KMS-11 (cell line): Measurements from ENCODE around the gene ELF5.

Experiments used
- H2AFZ ChIP-seq: fragments of 200-600 bp; sonication (generic); 2 replicates; pipeline ENCODE4 v1.6.1; 2016; ENCODE audit warnings: antibody characterized with exemption, mixed run types, low read depth
- H3K27ac ChIP-seq: fragments of 200-600 bp; sonication (generic); 2 replicates; pipeline ENCODE4 v1.6.1; 2016; ENCODE audit warnings: mild to moderate bottlenecking, mixed run types
- H3K27me3 ChIP-seq: fragments of 200-600 bp; sonication (generic); 2 replicates; pipeline ENCODE4 v1.6.1; 2017; ENCODE audit warnings: mild to moderate bottlenecking, low read depth, mixed run types, moderate library complexity; ENCODE audit not compliant: insufficient read depth
- H3K36me3 ChIP-seq: fragments of 200-600 bp; sonication (generic); 2 replicates; pipeline ENCODE4 v1.6.1; 2017; ENCODE audit warnings: mild to moderate bottlenecking, mixed run types; ENCODE audit not compliant: insufficient read depth
- H3K4me1 ChIP-seq: fragments of 200-600 bp; sonication (generic); 2 replicates; pipeline ENCODE4 v1.6.1; 2016; ENCODE audit warnings: mild to moderate bottlenecking, low read depth, mixed run types; ENCODE audit not compliant: poor library complexity, severe bottlenecking
- H3K4me2 ChIP-seq: fragments of 200-600 bp; sonication (generic); 2 replicates; pipeline ENCODE4 v1.7.0; 2016; ENCODE audit warnings: mild to moderate bottlenecking, mixed run types
- H3K4me3 ChIP-seq: fragments of 200-600 bp; sonication (generic); IDR thresholded peaks from 2 replicates; pipeline ENCODE4 v1.6.1; 2017; ENCODE audit warnings: low read depth, low read length, mixed read lengths; ENCODE audit not compliant: insufficient read depth
- H3K79me2 ChIP-seq: fragments of 200-600 bp; sonication (generic); 2 replicates; pipeline ENCODE4 v1.6.1; 2016; ENCODE audit warnings: low read depth, mixed run types; ENCODE audit not compliant: insufficient read depth
- H3K9ac ChIP-seq: fragments of 200-600 bp; sonication (generic); 2 replicates; pipeline ENCODE4 v1.6.1; 2016; ENCODE audit warnings: mild to moderate bottlenecking, mixed run types
- H4K20me1 ChIP-seq: fragments of 200-600 bp; sonication (generic); 2 replicates; pipeline ENCODE4 v1.6.1; 2016; ENCODE audit warnings: mild to moderate bottlenecking, mixed run types; ENCODE audit not compliant: insufficient read depth
- TF ChIP-seq, protein P1 (sequence below): fragments of 200-600 bp; sonication (generic); conservative IDR thresholded peaks from 2 replicates; pipeline ENCODE4 v1.6.1; 2017; ENCODE audit warnings: low read depth, mild to moderate bottlenecking, antibody characterized with exemption, low read length, moderate library complexity, mixed read lengths

ELF5 gene

DNA sequence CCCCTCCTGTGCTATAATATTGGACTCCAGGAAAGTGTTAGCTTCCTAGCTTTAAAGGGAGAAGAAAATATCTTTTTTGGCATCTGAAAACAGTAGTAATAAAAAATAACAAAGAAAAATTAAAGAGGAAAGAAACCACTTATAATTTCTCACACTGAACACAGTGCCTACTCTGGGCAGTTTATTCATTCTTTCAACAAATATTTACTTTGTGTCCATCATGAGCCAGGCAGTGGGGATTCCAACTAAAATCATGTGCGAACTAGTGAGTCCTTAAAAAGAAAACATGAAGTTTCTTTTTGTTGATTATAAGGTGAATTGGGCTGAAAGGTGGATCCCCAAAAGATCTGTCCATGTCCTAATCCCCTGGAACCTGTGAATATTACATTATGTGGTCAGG is 16.0 kb upstream of the ELF5 start:
- no peaks in the 10 kb centered on the region for H3K27me3 ChIP-seq
- H4K20me1 ChIP-seq: no peaks in the 10 kb centered on the region
- no peak overlapping the region for H3K27ac ChIP-seq
- H3K4me2 ChIP-seq: no peak overlapping the region
- no peaks in the 10 kb centered on the region for H3K4me1 ChIP-seq
- no peaks in the 10 kb centered on the region for H3K36me3 ChIP-seq
- H3K9ac ChIP-seq: no peak overlapping the region
- TF ChIP-seq, protein P1, sequence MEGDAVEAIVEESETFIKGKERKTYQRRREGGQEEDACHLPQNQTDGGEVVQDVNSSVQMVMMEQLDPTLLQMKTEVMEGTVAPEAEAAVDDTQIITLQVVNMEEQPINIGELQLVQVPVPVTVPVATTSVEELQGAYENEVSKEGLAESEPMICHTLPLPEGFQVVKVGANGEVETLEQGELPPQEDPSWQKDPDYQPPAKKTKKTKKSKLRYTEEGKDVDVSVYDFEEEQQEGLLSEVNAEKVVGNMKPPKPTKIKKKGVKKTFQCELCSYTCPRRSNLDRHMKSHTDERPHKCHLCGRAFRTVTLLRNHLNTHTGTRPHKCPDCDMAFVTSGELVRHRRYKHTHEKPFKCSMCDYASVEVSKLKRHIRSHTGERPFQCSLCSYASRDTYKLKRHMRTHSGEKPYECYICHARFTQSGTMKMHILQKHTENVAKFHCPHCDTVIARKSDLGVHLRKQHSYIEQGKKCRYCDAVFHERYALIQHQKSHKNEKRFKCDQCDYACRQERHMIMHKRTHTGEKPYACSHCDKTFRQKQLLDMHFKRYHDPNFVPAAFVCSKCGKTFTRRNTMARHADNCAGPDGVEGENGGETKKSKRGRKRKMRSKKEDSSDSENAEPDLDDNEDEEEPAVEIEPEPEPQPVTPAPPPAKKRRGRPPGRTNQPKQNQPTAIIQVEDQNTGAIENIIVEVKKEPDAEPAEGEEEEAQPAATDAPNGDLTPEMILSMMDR: no peak
- H3K79me2 ChIP-seq: no peaks in the 10 kb centered on the region
- no peak overlapping the region for H2AFZ ChIP-seq
- H3K4me3 ChIP-seq: no peak overlapping the region

DNA sequence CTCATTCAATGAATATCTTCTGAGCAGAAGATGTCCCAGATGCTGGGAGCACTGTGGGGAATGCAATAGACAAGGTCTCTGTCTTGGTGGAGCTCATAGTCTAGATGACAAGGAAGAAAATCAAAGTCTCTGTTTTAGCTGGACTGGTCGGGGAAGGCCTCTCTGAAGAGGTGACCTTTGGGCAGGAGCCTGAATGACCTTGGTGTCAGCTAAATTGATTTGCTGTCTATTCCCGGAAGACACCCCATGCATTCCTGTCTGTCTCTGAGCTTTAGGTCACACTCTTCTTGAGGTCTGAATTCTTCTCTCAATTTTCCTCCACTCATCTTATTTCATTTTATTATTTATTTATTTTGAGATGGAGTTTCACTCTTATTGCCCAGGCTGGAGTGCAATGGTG is 14.5 kb upstream of the ELF5 start:
- Histone ChIP-seq H2AFZ (no peak overlapping the region), H4K20me1 (no peaks in the 10 kb centered on the region), H3K27ac (no peak overlapping the region), H3K27me3 (no peaks in the 10 kb centered on the region), H3K79me2 (no peaks in the 10 kb centered on the region), H3K4me2 (no peak overlapping the region), H3K9ac (no peak overlapping the region), H3K4me1 (no peaks in the 10 kb centered on the region), H3K4me3 (no peak overlapping the region), H3K36me3 (no peaks in the 10 kb centered on the region)
- TF ChIP-seq, protein P1: no peak

GRCh38 chr11:34525888-34526657 is 12.5 kb upstream of the ELF5 start:
- Histone ChIP-seq H3K27me3 (no peaks in the 10 kb centered on the region), H3K9ac (no peak overlapping the region), H4K20me1 (no peaks in the 10 kb centered on the region), H3K27ac (no peak overlapping the region), H3K36me3 (no peaks in the 10 kb centered on the region), H3K79me2 (no peaks in the 10 kb centered on the region), H3K4me3 (no peak overlapping the region), H3K4me1 (no peaks in the 10 kb centered on the region), H3K4me2 (no peak overlapping the region), H2AFZ (no peak overlapping the region)
- TF ChIP-seq, protein P1: no peak

DNA sequence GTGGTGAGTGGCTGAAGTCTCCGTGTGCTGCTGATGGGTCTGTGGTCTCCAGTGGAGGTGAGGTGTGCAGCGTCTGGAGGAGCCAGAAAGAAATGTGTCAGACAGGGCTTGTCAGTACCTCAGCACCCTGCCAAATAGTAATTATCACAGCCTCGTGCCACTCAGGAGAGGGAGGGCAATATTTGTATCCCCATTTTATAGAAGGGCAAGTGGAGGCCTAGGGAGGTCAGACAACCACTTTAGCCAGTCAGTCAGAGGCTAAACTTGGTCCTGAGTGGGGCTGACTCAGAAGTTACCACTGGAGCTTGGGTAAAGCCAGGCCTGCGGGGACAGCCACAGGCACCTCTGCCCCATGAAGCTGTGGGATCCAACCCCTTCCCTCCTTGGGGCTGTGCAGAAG is 11.5 kb upstream of the ELF5 start:
- Histone ChIP-seq H3K79me2 (no peaks in the 10 kb centered on the region), H4K20me1 (no peaks in the 10 kb centered on the region), H3K4me2 (no peak overlapping the region)

More for the DNA sequence above, 11.5 kb upstream of the ELF5 start:
- Histone ChIP-seq H2AFZ (no peak overlapping the region), H3K36me3 (no peaks in the 10 kb centered on the region), H3K9ac (no peak overlapping the region), H3K27ac (no peak overlapping the region), H3K4me1 (no peaks in the 10 kb centered on the region), H3K4me3 (no peak overlapping the region), H3K27me3 (no peaks in the 10 kb centered on the region)
- TF ChIP-seq, protein P1: no peak
